Lower leg skin (tissue), 3 donors: ENCODE data around the gene SLC43A3.
"Not testable (repeated sequence)": the region's sequence is repeated elsewhere in the genome, so short reads cannot be mapped to it uniquely, and the experiment has no call there.

Source experiments
- CTCF ChIP-seq, 3 donors: fragments of 450-650 bp; IDR thresholded peaks; one replicate each; pipeline ENCODE4 v1.5.1; 2016; ENCODE audit warnings: antibody characterized with exemption in 3 of 3, mild to moderate bottlenecking in 3 of 3, moderate library complexity in 2 of 3
- POLR2A ChIP-seq, 2 donors: fragments of 450-650 bp; IDR thresholded peaks; one replicate each; pipeline ENCODE4 v1.6.1; 2016 to 2017; ENCODE audit warnings: antibody characterized with exemption in 2 of 2, mild to moderate bottlenecking in 1 of 2, moderate library complexity in 1 of 2

GRCh38 chr11:57403003-57403801 lies 23.7 kb downstream of the SLC43A3 start:
- not testable (repeated sequence) for TF ChIP-seq POLR2A, CTCF (IDR thresholded peaks at IDR 0.05)
